Nucleus accumbens (tissue), 56 donors: ENCODE data around the gene TMEM255B.
"Not testable (repeated sequence)": the region's sequence is repeated elsewhere in the genome, so short reads cannot be mapped to it uniquely, and the experiment has no call there.

Experiments used
- DNase-seq, 56 donors: peaks; one replicate each; lab custom pipeline; 2025; lab: John Stamatoyannopoulos, UW

Gene TMEM255B

DNA sequence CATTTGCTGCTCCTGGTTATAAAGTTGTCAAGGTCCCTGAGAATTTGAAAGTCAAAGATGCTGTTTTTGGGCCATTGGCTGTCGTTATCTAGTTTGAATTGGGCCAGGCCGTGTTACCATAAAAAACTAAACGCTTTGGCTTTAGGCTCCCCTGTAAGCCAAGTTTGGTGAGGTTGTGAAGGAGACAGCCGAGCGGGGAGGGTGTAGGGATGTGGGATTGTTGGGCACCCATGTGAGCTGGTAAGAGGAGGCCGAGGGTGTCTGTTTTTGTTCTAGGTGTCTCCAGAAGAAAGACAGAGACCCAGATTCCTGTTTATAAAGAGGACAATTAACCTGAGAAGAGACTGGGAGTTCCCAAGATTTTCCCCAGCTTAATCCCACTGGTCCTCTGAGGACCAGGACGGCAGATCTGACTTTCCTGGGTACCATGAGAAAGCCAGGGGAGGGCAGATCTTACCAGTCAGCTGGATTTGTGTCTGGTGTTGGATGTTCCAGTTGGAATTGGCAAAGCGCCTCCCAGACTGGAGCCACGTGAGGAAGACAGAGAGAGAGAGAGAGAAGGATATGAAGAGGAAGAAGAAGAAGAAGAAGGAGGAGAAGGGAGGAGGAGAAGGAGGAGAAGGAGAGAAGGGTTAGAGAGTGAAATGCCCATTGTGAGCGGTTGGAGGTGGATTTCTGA is 25.1 kb downstream of the TMEM255B start:
- DNase-seq: no peak

DNA sequence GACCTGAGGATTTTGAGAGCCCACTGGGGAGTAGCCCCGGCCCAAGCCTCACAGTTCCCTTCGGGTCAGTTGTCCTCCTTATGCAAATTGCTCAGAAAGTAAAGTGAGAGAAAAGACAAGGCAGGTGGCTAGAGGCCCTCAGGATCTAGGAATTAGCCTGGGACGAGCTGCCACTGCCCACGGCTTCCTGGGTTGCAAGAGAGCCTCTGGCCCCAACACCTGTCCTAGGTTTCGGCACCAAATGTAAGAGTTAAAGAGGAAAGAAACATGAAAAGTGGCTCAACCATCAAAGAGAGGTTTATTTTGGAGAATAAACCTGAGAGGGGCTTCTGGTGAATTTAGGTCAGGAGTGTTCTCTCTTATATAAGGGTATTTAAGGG is 25.6 kb downstream of the TMEM255B start:
- no peak for DNase-seq

GRCh38 chr13:113785051-113786010 is 26.3 kb downstream of the TMEM255B start:
- no peak for DNase-seq

GRCh38 chr13:113786262-113786841 is 27.3 kb downstream of the TMEM255B start:
- no peak for DNase-seq

- no peak for DNase-seq
Measured at GRCh38 chr13:113787694-113788093, 28.7 kb downstream of the TMEM255B start.

GRCh38 chr13:113788413-113789135 is 29.5 kb downstream of the TMEM255B start:
- DNase-seq: no peak

DNA sequence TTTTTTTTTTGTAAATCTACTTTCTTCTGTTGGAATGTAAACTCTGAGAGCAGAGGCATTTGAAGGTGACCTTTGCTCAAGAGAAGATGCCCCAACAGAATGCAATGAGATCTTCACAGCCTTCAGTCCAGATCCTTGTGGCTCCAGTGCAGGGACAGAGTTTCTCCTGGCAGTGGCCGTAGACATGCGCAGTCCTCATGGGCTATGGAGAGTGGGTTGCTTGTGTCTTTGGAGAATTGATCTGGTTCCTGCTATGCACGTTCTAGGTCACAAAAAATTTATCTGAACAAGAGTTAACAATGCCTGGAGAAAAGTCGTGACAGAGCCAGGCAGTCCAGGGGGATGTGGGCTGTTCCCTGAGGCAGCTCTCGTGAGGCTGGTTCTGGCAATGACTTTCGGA is 30.1 kb downstream of the TMEM255B start:
- DNase-seq: no peak

- not testable (repeated sequence) for DNase-seq
Measured at GRCh38 chr13:113789931-113790330, 30.9 kb downstream of the TMEM255B start.

DNA sequence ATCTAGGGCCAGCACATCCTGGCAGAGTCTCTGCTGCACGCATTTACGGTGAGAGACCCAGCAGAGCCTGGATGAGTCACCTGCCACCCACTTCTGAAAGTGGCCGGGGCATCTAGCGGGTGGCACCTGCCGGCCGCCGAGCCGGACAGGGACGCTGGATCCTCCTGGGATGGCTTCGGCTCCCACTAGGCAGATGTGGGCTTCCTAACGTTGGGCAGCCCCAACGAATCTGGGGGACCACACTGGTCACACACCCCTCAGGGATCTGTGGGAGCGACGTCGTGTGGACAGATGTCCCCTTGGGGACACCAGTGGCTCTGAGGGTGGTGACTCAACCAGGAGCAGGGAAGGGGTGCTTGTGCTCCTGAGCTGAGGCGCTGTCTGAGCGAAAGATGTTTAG is 32.2 kb downstream of the TMEM255B start:
- DNase-seq: no peak

- no peak for DNase-seq
Measured at GRCh38 chr13:113791761-113792160, 32.7 kb downstream of the TMEM255B start.

- DNase-seq: no peak
Measured at GRCh38 chr13:113792236-113792770, 33.3 kb downstream of the TMEM255B start.

- DNase-seq: no peak
Measured at GRCh38 chr13:113792886-113793717, 34.1 kb downstream of the TMEM255B start.

DNA sequence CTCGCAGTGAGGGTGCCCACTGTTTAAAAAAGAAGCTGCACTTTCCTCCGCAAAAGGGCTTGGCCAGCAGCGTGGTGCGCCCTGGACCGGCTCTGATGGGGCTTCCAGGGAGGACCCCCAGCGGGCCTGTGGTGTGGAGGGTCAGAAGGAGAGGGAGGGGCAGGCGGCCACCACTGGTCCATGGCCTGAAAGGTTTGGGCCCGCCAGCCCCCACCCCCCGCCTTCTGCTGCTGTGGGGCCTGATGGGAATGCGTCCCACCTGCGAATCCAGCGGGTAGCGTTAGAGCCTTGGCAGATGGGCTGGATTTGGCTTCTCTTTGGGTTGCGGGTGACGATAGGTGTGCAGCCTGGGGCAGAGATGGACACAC is 34.7 kb downstream of the TMEM255B start:
- DNase-seq: no peak

- DNase-seq: no peak
Measured at GRCh38 chr13:113794086-113794485, 35.1 kb downstream of the TMEM255B start.

- DNase-seq: no peak
Measured at GRCh38 chr13:113794764-113795173, 35.7 kb downstream of the TMEM255B start.

- not testable (repeated sequence) for DNase-seq
Measured at GRCh38 chr13:113795362-113795761, 36.3 kb downstream of the TMEM255B start.

- no peak for DNase-seq
Measured at GRCh38 chr13:113796211-113796963, 37.4 kb downstream of the TMEM255B start.

- no peak for DNase-seq
Measured at GRCh38 chr13:113796964-113797676, 38.1 kb downstream of the TMEM255B start.
